Ishikawa (cell line): ENCODE measurements around the gene F10.

Experiments
- FOXM1 ChIP-seq: IDR thresholded peaks from 2 replicates; pipeline ENCODE4 v1.6.1; 2012; ENCODE audit warnings: low read depth, borderline replicate concordance

The F10 gene

GRCh38 chr13:113196970-113197737 lies 74.6 kb downstream of the F10 start:
- no peak for TF ChIP-seq FOXM1
